ENCODE results near the gene SMOC1.

SMOC1 gene

GRCh38 chr14:69848156-69848555 lies 31.1 kb upstream of the SMOC1 start:
- TF ChIP-seq SIN3A (IDR thresholded peaks at IDR 0.05; ENCODE audit: borderline replicate concordance, insufficient read depth, low read length): no peak
- TF ChIP-seq REST (IDR thresholded peaks at IDR 0.05; ENCODE audit: insufficient read depth in 1 of 2, low read depth in 2 of 2, low read length in 2 of 2): no peak
- no peak for TF ChIP-seq TAF1 (IDR thresholded peaks at IDR 0.05; ENCODE audit: borderline replicate concordance, insufficient read depth, low read length)
- TF ChIP-seq POLR2AphosphoS5 (IDR thresholded peaks at IDR 0.05; ENCODE audit: low read depth, low read length): no peak
- TF ChIP-seq FOXP2 (optimal IDR thresholded peaks at IDR 0.05; ENCODE audit: borderline replicate concordance, extremely low read depth, extremely low read length, insufficient read depth): no peak

GRCh38 chr14:69848903-69849391 lies 30.3 kb upstream of the SMOC1 start:
- no peak for TF ChIP-seq TAF1 (IDR thresholded peaks at IDR 0.05; ENCODE audit: borderline replicate concordance, insufficient read depth, low read length)
- TF ChIP-seq FOXP2 (optimal IDR thresholded peaks at IDR 0.05; ENCODE audit: borderline replicate concordance, extremely low read depth, extremely low read length, insufficient read depth): no peak
- no peak for TF ChIP-seq REST (IDR thresholded peaks at IDR 0.05; ENCODE audit: insufficient read depth in 1 of 2, low read depth in 2 of 2, low read length in 2 of 2)
- TF ChIP-seq POLR2AphosphoS5 (IDR thresholded peaks at IDR 0.05; ENCODE audit: low read depth, low read length): no peak
- no peak for TF ChIP-seq SIN3A (IDR thresholded peaks at IDR 0.05; ENCODE audit: borderline replicate concordance, insufficient read depth, low read length)

- no peak for TF ChIP-seq FOXP2 (optimal IDR thresholded peaks at IDR 0.05; ENCODE audit: borderline replicate concordance, extremely low read depth, extremely low read length, insufficient read depth)
- TF ChIP-seq SIN3A (IDR thresholded peaks at IDR 0.05; ENCODE audit: borderline replicate concordance, insufficient read depth, low read length): no peak
- TF ChIP-seq TAF1 (IDR thresholded peaks at IDR 0.05; ENCODE audit: borderline replicate concordance, insufficient read depth, low read length): no peak
- TF ChIP-seq POLR2AphosphoS5 (IDR thresholded peaks at IDR 0.05; ENCODE audit: low read depth, low read length): no peak
- no peak for TF ChIP-seq REST (IDR thresholded peaks at IDR 0.05; ENCODE audit: insufficient read depth in 1 of 2, low read depth in 2 of 2, low read length in 2 of 2)
Observed at GRCh38 chr14:69850086-69850735, 29.0 kb upstream of the SMOC1 start.

GRCh38 chr14:69850736-69851112 lies 28.5 kb upstream of the SMOC1 start:
- TF ChIP-seq POLR2AphosphoS5 (IDR thresholded peaks at IDR 0.05; ENCODE audit: low read depth, low read length) (no peak), FOXP2 (optimal IDR thresholded peaks at IDR 0.05; ENCODE audit: borderline replicate concordance, extremely low read depth, extremely low read length, insufficient read depth) (no peak), REST (IDR thresholded peaks at IDR 0.05; ENCODE audit: insufficient read depth in 1 of 2, low read depth in 2 of 2, low read length in 2 of 2) (no peak), TAF1 (IDR thresholded peaks at IDR 0.05; ENCODE audit: borderline replicate concordance, insufficient read depth, low read length) (no peak), SIN3A (IDR thresholded peaks at IDR 0.05; ENCODE audit: borderline replicate concordance, insufficient read depth, low read length) (no peak)

Measured in PFSK-1 (cell line).